A549 (cell line): ENCODE measurements around the gene IFNW1. TPM values are rescaled to one million over a fixed set of nuclear protein-coding genes. Genes with fewer than 3 reads are reported as not detected.

ENCODE experiments used
- ATAC-seq, 2 experiments: fragments of 200-7000 bp in 1 of 2; fragments of >200 bp in 1 of 2; cut with Nextera tagmentation in 1 of 2; cut with Tn5 transposase in 1 of 2; 3 replicates each; pipeline versions ENCODE4 v1.8.0 to v1.9.1; 2018 to 2020; ENCODE audit warnings: mild to moderate bottlenecking in 1 of 2, moderate library complexity in 1 of 2
- CTCF ChIA-PET: fragments of 300-600 bp; sonication (Branson Sonifier 250); formaldehyde crosslinking; extraction: SDS; loops from one replicate; lab custom pipeline; 2021; ENCODE audit warnings: antibody characterized with exemption, inconsistent platforms; lab: Yijun Ruan, JAX
- POLR2A ChIA-PET: fragments of 350-600 bp; formaldehyde crosslinking; extraction: SDS; loops from one replicate; lab custom pipeline; 2021; ENCODE audit warnings: antibody characterized with exemption, inconsistent platforms; lab: Yijun Ruan, JAX
- DNase-seq, 2 experiments: peaks; one replicate each; pipeline versions ENCODE4 v3.0.0 to v3.0.0-alpha.2; 2011 to 2016; ENCODE audit warnings: low read depth in 1 of 2, low spot score in 1 of 2
- FAIRE-seq: peaks from 2 replicates; lab custom pipeline; 2011; peaks lifted over from hg19 to GRCh38; lab: Jason Lieb, UNC
- H3K27ac ChIP-seq, 2 experiments: fragments of >200 bp; sonication (Bioruptor Twin); formaldehyde crosslinking; 3 replicates each; pipeline ENCODE4 v1.5.1; 2016 to 2017
- H3K4me1 ChIP-seq: fragments of >200 bp; sonication (Bioruptor Twin); formaldehyde crosslinking; 3 replicates; pipeline ENCODE4 v1.6.1; 2016
- H3K4me2 ChIP-seq: fragments of >200 bp; sonication (Bioruptor Twin); formaldehyde crosslinking; 3 replicates; pipeline ENCODE4 v1.6.1; 2016
- H3K4me3 ChIP-seq: fragments of >200 bp; sonication (Bioruptor Twin); formaldehyde crosslinking; 3 replicates; pipeline ENCODE4 v1.5.1; 2016
- H3K9me3 ChIP-seq: fragments of >200 bp; sonication (Bioruptor Twin); formaldehyde crosslinking; 3 replicates; pipeline ENCODE4 v1.6.1; 2016
- CBX8 ChIP-seq: fragments of 200-600 bp; sonication (generic); IDR thresholded peaks from 2 replicates; pipeline ENCODE4 v1.6.1; 2016
- ESRRA ChIP-seq: fragments of 150-350 bp; IDR thresholded peaks from 2 replicates; pipeline ENCODE4 v1.6.1; 2014; ENCODE audit warnings: mild to moderate bottlenecking, low read length, borderline replicate concordance
- FOSL2 ChIP-seq, 2 experiments: fragments of 450-650 bp in 1 of 2; fragments of >200 bp in 1 of 2; sonication (Bioruptor Twin) in 1 of 2; formaldehyde crosslinking; IDR thresholded peaks; 2 replicates each; pipeline versions ENCODE4 v1.5.0 to v1.6.1; 2016 to 2020; ENCODE audit warnings: mild to moderate bottlenecking in 1 of 2, moderate library complexity in 1 of 2
- HDAC2 ChIP-seq: fragments of 200-600 bp; sonication (generic); IDR thresholded peaks from 2 replicates; pipeline ENCODE4 v1.6.1; 2016
- HEYL ChIP-seq: fragments of 250-450 bp; sonication (Bioruptor Pico); IDR thresholded peaks from 2 replicates; pipeline ENCODE4 v1.8.0; 2021; ENCODE audit warnings: mild to moderate bottlenecking, moderate library complexity
- KDM1A ChIP-seq: fragments of 200-600 bp; sonication (generic); IDR thresholded peaks from 2 replicates; pipeline ENCODE4 v1.6.1; 2016; ENCODE audit warnings: low read depth, mild to moderate bottlenecking
- KDM5A ChIP-seq: fragments of 200-600 bp; sonication (generic); IDR thresholded peaks from 2 replicates; pipeline ENCODE4 v1.6.1; 2016; ENCODE audit warnings: antibody characterized with exemption, mild to moderate bottlenecking
- PHF8 ChIP-seq: fragments of 200-600 bp; sonication (generic); IDR thresholded peaks from 2 replicates; pipeline ENCODE4 v1.6.1; 2016; ENCODE audit warnings: low read depth, mild to moderate bottlenecking, antibody characterized with exemption, moderate library complexity, borderline replicate concordance
- polyA plus RNA-seq, 4 experiments: library from polyadenylated mRNA; depleted of rRNA in 3 of 4; stranded (reverse); fragments of >200 nt; fragmentation: RNase III in 1 of 4; extraction: RNeasy Plus Mini Kit Qiagen cat#74134 plus additional on column Dnase treatment in 1 of 4; gene quantifications; 2 replicates in 3 of 4; 3 replicates in 1 of 4; pipeline ENCODE4 v1.2.3, GENCODE V29; 2011 to 2017
- small RNA-seq, 6 experiments: library from RNA; depleted of rRNA; stranded (forward); fragments of <200 nt; gene quantifications; one replicate each; pipeline ENCODE3, GENCODE V24; 2012

IFNW1 gene
- polyA plus RNA-seq, 2 of the 4 experiments (the other 2 are of a cell fraction) = not detected

DNA sequence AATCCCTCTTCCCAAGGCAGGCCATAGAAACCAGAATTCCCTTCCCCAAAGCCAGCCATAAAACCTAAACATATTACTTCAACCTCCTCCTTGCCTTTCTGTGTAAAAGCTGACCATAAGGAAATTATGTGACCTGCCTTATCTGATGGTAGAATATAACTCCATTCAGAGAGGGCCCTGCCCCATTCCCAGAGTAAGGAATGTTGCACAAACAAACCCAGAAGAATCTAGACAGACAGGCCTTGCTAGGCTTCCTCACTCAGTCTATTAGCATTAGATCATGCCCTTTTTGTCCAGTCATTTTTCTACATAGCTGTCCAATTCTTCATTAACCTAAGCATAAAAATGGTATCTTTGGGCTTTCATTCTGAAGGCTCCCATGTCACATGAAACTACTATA is 46.1 kb downstream of the IFNW1 start:
- ChIA-PET POLR2A (no interaction called here), CTCF (interaction anchor here (5.5 kb wide), 1 partner anchor 15 kb away, joined by 30 read pairs; no protein-coding TSS in a partner anchor)
- Histone ChIP-seq H3K27ac (no peak overlapping the region), H3K4me1 (peaks cover 9% of the 10 kb centered on the region; the same call in 1 of the 3 replicates), H3K9me3 (no peaks in the 10 kb centered on the region), H3K4me2 (no peak overlapping the region; the same call in 2 of the 3 replicates), H3K4me3 (no peak overlapping the region)
- ATAC-seq (no peak; a peak in 1 of 6 replicates), DNase-seq (no peak), FAIRE-seq (no peak)
- TF ChIP-seq HDAC2 = no peak
- no peak for TF ChIP-seq KDM5A
- no peak for TF ChIP-seq HEYL (CRISPR knock-in tag)
- TF ChIP-seq CBX8 = no peak
- TF ChIP-seq FOSL2 (IDR thresholded peaks at IDR 0.05) = no peak
- TF ChIP-seq FOSL2 (CRISPR knock-in tag; IDR thresholded peaks at IDR 0.05) = no peak
- no peak for TF ChIP-seq ESRRA
- no peak for TF ChIP-seq PHF8
- no peak for TF ChIP-seq KDM1A
- TF ChIP-seq, all 56 proteins: peak for 0

Small RNA genes within 50 kb of the gene (small RNA-seq; reads per million reads assigned to genes)
- 0 reads per million in 6 experiments for gene IFNWP4
- gene RF00019 = 0 reads per million in 6 experiments

Other genes with a start within 250 kb of the IFNW1 start
- gene HACD4, start 110.2 kb downstream of the IFNW1 start, polyA plus RNA-seq (2011; rRNA removed) = 4.1 and 4.4 TPM in 2 replicates
- 1.4 to 1.8 TPM (median 1.5 TPM) in 3 replicates for gene HACD4, start 110.2 kb downstream of the IFNW1 start, polyA plus RNA-seq (2017; fragmentation: RNase III; extraction: RNeasy Plus Mini Kit Qiagen cat#74134 plus additional on column Dnase treatment)
- not detected in 2 replicates for gene IFNB1, start 63.9 kb downstream of the IFNW1 start, polyA plus RNA-seq (2011; rRNA removed)
- not detected in 3 replicates for gene IFNB1, start 63.9 kb downstream of the IFNW1 start, polyA plus RNA-seq (2017; fragmentation: RNase III; extraction: RNeasy Plus Mini Kit Qiagen cat#74134 plus additional on column Dnase treatment)
- not detected in 2 replicates for gene IFNA21, start 24.8 kb upstream of the IFNW1 start, polyA plus RNA-seq (2011; rRNA removed)
- gene IFNA21, start 24.8 kb upstream of the IFNW1 start, polyA plus RNA-seq (2017; fragmentation: RNase III; extraction: RNeasy Plus Mini Kit Qiagen cat#74134 plus additional on column Dnase treatment) = not detected in 3 replicates
- gene IFNA4, start 45.8 kb upstream of the IFNW1 start, polyA plus RNA-seq (2011; rRNA removed) = not detected in 2 replicates
- gene IFNA4, start 45.8 kb upstream of the IFNW1 start, polyA plus RNA-seq (2017; fragmentation: RNase III; extraction: RNeasy Plus Mini Kit Qiagen cat#74134 plus additional on column Dnase treatment) = not detected in 3 replicates
- gene IFNA7, start 60.4 kb upstream of the IFNW1 start, polyA plus RNA-seq (2011; rRNA removed) = not detected in 2 replicates
- gene IFNA7, start 60.4 kb upstream of the IFNW1 start, polyA plus RNA-seq (2017; fragmentation: RNase III; extraction: RNeasy Plus Mini Kit Qiagen cat#74134 plus additional on column Dnase treatment) = not detected in 3 replicates
- not detected in 2 replicates for gene IFNA10, start 65.3 kb upstream of the IFNW1 start, polyA plus RNA-seq (2011; rRNA removed)
- not detected in 3 replicates for gene IFNA10, start 65.3 kb upstream of the IFNW1 start, polyA plus RNA-seq (2017; fragmentation: RNase III; extraction: RNeasy Plus Mini Kit Qiagen cat#74134 plus additional on column Dnase treatment)
- not detected in 2 replicates for gene IFNA16, start 75.5 kb upstream of the IFNW1 start, polyA plus RNA-seq (2011; rRNA removed)
- not detected in 3 replicates for gene IFNA16, start 75.5 kb upstream of the IFNW1 start, polyA plus RNA-seq (2017; fragmentation: RNase III; extraction: RNeasy Plus Mini Kit Qiagen cat#74134 plus additional on column Dnase treatment)
- gene IFNA17, start 86.4 kb upstream of the IFNW1 start, polyA plus RNA-seq (2011; rRNA removed) = not detected in 2 replicates
- gene IFNA17, start 86.4 kb upstream of the IFNW1 start, polyA plus RNA-seq (2017; fragmentation: RNase III; extraction: RNeasy Plus Mini Kit Qiagen cat#74134 plus additional on column Dnase treatment) = not detected in 3 replicates
- gene IFNA14, start 98.2 kb upstream of the IFNW1 start, polyA plus RNA-seq (2011; rRNA removed) = not detected in 2 replicates
- not detected in 3 replicates for gene IFNA14, start 98.2 kb upstream of the IFNW1 start, polyA plus RNA-seq (2017; fragmentation: RNase III; extraction: RNeasy Plus Mini Kit Qiagen cat#74134 plus additional on column Dnase treatment)
- not detected in 2 replicates for gene IFNA5, start 163.5 kb upstream of the IFNW1 start, polyA plus RNA-seq (2011; rRNA removed)
- gene IFNA5, start 163.5 kb upstream of the IFNW1 start, polyA plus RNA-seq (2017; fragmentation: RNase III; extraction: RNeasy Plus Mini Kit Qiagen cat#74134 plus additional on column Dnase treatment) = not detected in 3 replicates
- gene KLHL9, start 193.6 kb upstream of the IFNW1 start, polyA plus RNA-seq (2011; rRNA removed) = 25.3 and 27.4 TPM in 2 replicates
- gene KLHL9, start 193.6 kb upstream of the IFNW1 start, polyA plus RNA-seq (2017; fragmentation: RNase III; extraction: RNeasy Plus Mini Kit Qiagen cat#74134 plus additional on column Dnase treatment) = 17.8 to 19.5 TPM (median 18.6 TPM) in 3 replicates
- not detected in 2 replicates for gene IFNA6, start 209.1 kb upstream of the IFNW1 start, polyA plus RNA-seq (2011; rRNA removed)
- gene IFNA6, start 209.1 kb upstream of the IFNW1 start, polyA plus RNA-seq (2017; fragmentation: RNase III; extraction: RNeasy Plus Mini Kit Qiagen cat#74134 plus additional on column Dnase treatment) = not detected in 3 replicates
- not detected in 2 replicates for gene IFNA13, start 226.2 kb upstream of the IFNW1 start, polyA plus RNA-seq (2011; rRNA removed)
- gene IFNA13, start 226.2 kb upstream of the IFNW1 start, polyA plus RNA-seq (2017; fragmentation: RNase III; extraction: RNeasy Plus Mini Kit Qiagen cat#74134 plus additional on column Dnase treatment) = not detected in 3 replicates
- gene IFNA2, start 243.6 kb upstream of the IFNW1 start, polyA plus RNA-seq (2011; rRNA removed) = not detected in 2 replicates
- gene IFNA2, start 243.6 kb upstream of the IFNW1 start, polyA plus RNA-seq (2017; fragmentation: RNase III; extraction: RNeasy Plus Mini Kit Qiagen cat#74134 plus additional on column Dnase treatment) = not detected in 3 replicates